Muscle layer of colon (tissue), 2 donors: ENCODE results near the gene UNK.

Source experiments
- H3K27ac ChIP-seq: one replicate; pipeline ENCODE4 v1.7.0; 2013; ENCODE audit warnings: low read depth, mild to moderate bottlenecking, low read length, moderate library complexity
- H3K27me3 ChIP-seq, 2 donors: one replicate each; pipeline ENCODE4 v1.7.0; 2013; ENCODE audit warnings: low read length in 2 of 2, mild to moderate bottlenecking in 2 of 2; ENCODE audit not compliant: insufficient read depth in 2 of 2, control insufficient read depth in 1 of 2
- H3K36me3 ChIP-seq: one replicate; pipeline ENCODE4 v1.7.0; 2013; ENCODE audit warnings: mild to moderate bottlenecking, low read length; ENCODE audit not compliant: insufficient read depth
- H3K4me1 ChIP-seq: one replicate; pipeline ENCODE4 v1.7.0; 2013; ENCODE audit warnings: mild to moderate bottlenecking, low read length; ENCODE audit not compliant: insufficient read depth
- H3K4me3 ChIP-seq, 2 donors: one replicate each; pipeline ENCODE4 v1.7.0; 2013; ENCODE audit warnings: low read length in 2 of 2, low read depth in 1 of 2, mild to moderate bottlenecking in 1 of 2, moderate library complexity in 1 of 2
- H3K9ac ChIP-seq: one replicate; pipeline ENCODE4 v1.7.0; 2013; ENCODE audit warnings: low read length
- H3K9me3 ChIP-seq: one replicate; pipeline ENCODE4 v1.7.0; 2013; ENCODE audit warnings: mild to moderate bottlenecking, low read length
- donor health status: abdominal sarcoma.
- donor health status: Adenocarcinoma of cecum.

UNK gene

GRCh38 chr17:75827308-75828075 lies 42.9 kb downstream of the UNK start:
- Histone ChIP-seq H3K27ac (peak overlapping the region; percentile 80), H3K4me3 (peak overlapping the region; percentile 47 to 54), H3K9ac (no peak overlapping the region), H3K27me3 (no peaks in the 10 kb centered on the region), H3K36me3 (peaks cover 31% of the 10 kb centered on the region), H3K9me3 (no peaks in the 10 kb centered on the region), H3K4me1 (peaks cover 14% of the 10 kb centered on the region)

GRCh38 chr17:75828076-75828400 lies 43.4 kb downstream of the UNK start:
- H3K27me3 ChIP-seq = no peaks in the 10 kb centered on the region
- H3K36me3 ChIP-seq = peaks cover 26% of the 10 kb centered on the region
- peaks cover 14% of the 10 kb centered on the region for H3K4me1 ChIP-seq
- H3K4me3 ChIP-seq = peak overlapping the region; percentile 47 to 54
- no peak overlapping the region for H3K9ac ChIP-seq
- peak overlapping the region; percentile 80 for H3K27ac ChIP-seq
- no peaks in the 10 kb centered on the region for H3K9me3 ChIP-seq

- no peaks in the 10 kb centered on the region for H3K9me3 ChIP-seq
- H3K9ac ChIP-seq = no peak overlapping the region
- peak overlapping the region; percentile 80 for H3K27ac ChIP-seq
- peaks cover 20% of the 10 kb centered on the region for H3K36me3 ChIP-seq
- H3K27me3 ChIP-seq = no peaks in the 10 kb centered on the region
- no peak overlapping the region for H3K4me3 ChIP-seq
- peaks cover 14% of the 10 kb centered on the region for H3K4me1 ChIP-seq
Measured at GRCh38 chr17:75828741-75829140, 44.1 kb downstream of the UNK start.

- no peaks in the 10 kb centered on the region for H3K27me3 ChIP-seq
- H3K4me1 ChIP-seq = peaks cover 14% of the 10 kb centered on the region
- H3K9me3 ChIP-seq = no peaks in the 10 kb centered on the region
- H3K4me3 ChIP-seq = no peak overlapping the region
- H3K27ac ChIP-seq = no peak overlapping the region
- H3K9ac ChIP-seq = no peak overlapping the region
- peaks cover 19% of the 10 kb centered on the region for H3K36me3 ChIP-seq
Measured at GRCh38 chr17:75829747-75830146, 45.1 kb downstream of the UNK start.

- H3K36me3 ChIP-seq = peaks cover 20% of the 10 kb centered on the region
- no peak overlapping the region for H3K9ac ChIP-seq
Measured at GRCh38 chr17:75830164-75831031, 45.8 kb downstream of the UNK start.

GRCh38 chr17:75831032-75831571 lies 46.5 kb downstream of the UNK start:
- Histone ChIP-seq H3K4me3 (no peak overlapping the region), H3K9ac (no peak overlapping the region), H3K27me3 (no peaks in the 10 kb centered on the region), H3K4me1 (peaks cover 25% of the 10 kb centered on the region), H3K36me3 (peaks cover 20% of the 10 kb centered on the region), H3K9me3 (no peaks in the 10 kb centered on the region), H3K27ac (no peak overlapping the region)

More at GRCh38 chr17:75830164-75831031, 45.8 kb downstream of the UNK start:
- peaks cover 20% of the 10 kb centered on the region for H3K4me1 ChIP-seq
- no peaks in the 10 kb centered on the region for H3K27me3 ChIP-seq
- H3K27ac ChIP-seq = no peak overlapping the region
- no peaks in the 10 kb centered on the region for H3K9me3 ChIP-seq
- H3K4me3 ChIP-seq = no peak overlapping the region

- no peaks in the 10 kb centered on the region for H3K9me3 ChIP-seq
- H3K27ac ChIP-seq = no peak overlapping the region
- H3K4me1 ChIP-seq = peaks cover 22% of the 10 kb centered on the region
- H3K9ac ChIP-seq = no peak overlapping the region
- H3K36me3 ChIP-seq = peaks cover 26% of the 10 kb centered on the region
- no peaks in the 10 kb centered on the region for H3K27me3 ChIP-seq
- H3K4me3 ChIP-seq = no peak overlapping the region
Measured at GRCh38 chr17:75832164-75832651, 47.6 kb downstream of the UNK start.

- Histone ChIP-seq H3K9ac (no peak overlapping the region), H3K27ac (no peak overlapping the region), H3K9me3 (no peaks in the 10 kb centered on the region), H3K4me3 (no peak overlapping the region), H3K4me1 (peaks cover 16% of the 10 kb centered on the region), H3K36me3 (peaks cover 26% of the 10 kb centered on the region), H3K27me3 (no peaks in the 10 kb centered on the region)
Measured at GRCh38 chr17:75832652-75833400, 48.2 kb downstream of the UNK start.

GRCh38 chr17:75834279-75834920 lies 49.8 kb downstream of the UNK start:
- Histone ChIP-seq H3K36me3 (peaks cover 21% of the 10 kb centered on the region), H3K27me3 (no peaks in the 10 kb centered on the region), H3K4me3 (no peak overlapping the region), H3K9me3 (no peaks in the 10 kb centered on the region), H3K4me1 (peaks cover 10% of the 10 kb centered on the region), H3K27ac (no peak overlapping the region), H3K9ac (no peak overlapping the region)

- Histone ChIP-seq H3K36me3 (peaks cover 15% of the 10 kb centered on the region), H3K27ac (no peak overlapping the region), H3K4me1 (peaks cover 10% of the 10 kb centered on the region), H3K4me3 (no peak overlapping the region), H3K27me3 (no peaks in the 10 kb centered on the region), H3K9me3 (no peaks in the 10 kb centered on the region), H3K9ac (no peak overlapping the region)
Measured at GRCh38 chr17:75834928-75835653, 50.5 kb downstream of the UNK start.
